Endothelial cell (in vitro differentiated cells): Measurements from ENCODE around the gene ELOA2. TPM values are rescaled to one million over a fixed set of nuclear protein-coding genes. Genes with fewer than 3 reads are reported as not detected.

ENCODE experiments used
- DNase-seq: peaks from one replicate; pipeline ENCODE4 v3.0.0; 2021; ENCODE audit warnings: low spot score
- H3K27ac Mint-ChIP-seq: one replicate; pipeline ENCODE4 v1.8.0; 2021; ENCODE audit warnings: mixed read lengths, inconsistent platforms; ENCODE audit not compliant: unreplicated experiment
- H3K27me3 Mint-ChIP-seq: one replicate; pipeline ENCODE4 v1.8.0; 2021; ENCODE audit warnings: mild to moderate bottlenecking, moderate library complexity, mixed read lengths, inconsistent platforms; ENCODE audit not compliant: unreplicated experiment
- H3K36me3 Mint-ChIP-seq: one replicate; pipeline ENCODE4 v1.8.0; 2021; ENCODE audit warnings: mild to moderate bottlenecking, low read depth, mixed read lengths, inconsistent platforms; ENCODE audit not compliant: unreplicated experiment
- H3K4me1 Mint-ChIP-seq: one replicate; pipeline ENCODE4 v1.8.0; 2021; ENCODE audit warnings: mild to moderate bottlenecking, mixed read lengths, inconsistent platforms; ENCODE audit not compliant: unreplicated experiment
- H3K4me3 Mint-ChIP-seq: one replicate; pipeline ENCODE4 v1.8.0; 2021; ENCODE audit warnings: mild to moderate bottlenecking, mixed read lengths, inconsistent platforms; ENCODE audit not compliant: unreplicated experiment
- H3K9me3 Mint-ChIP-seq: one replicate; pipeline ENCODE4 v1.8.0; 2021; ENCODE audit warnings: mixed read lengths, inconsistent platforms; ENCODE audit not compliant: unreplicated experiment
- CTCF ChIP-seq: fragments of 200-600 bp; sonication (generic); IDR thresholded peaks from one replicate; pipeline ENCODE4 v1.5.0; 2021; ENCODE audit warnings: antibody characterized with exemption; ENCODE audit not compliant: unreplicated experiment
- total RNA-seq: library from RNA; stranded (reverse); fragmentation: NEBNext Ultra II Directional; extraction: Animal tissue kit (Norgen Biotek cat#: 25700); gene quantifications from one replicate; pipeline ENCODE4 v1.2.1, GENCODE V29; 2021; ENCODE audit not compliant: unreplicated experiment

Gene ELOA2
- total RNA-seq, 1 donor from 2014 or later: not detected

- DNase-seq: no peak
- no peak for TF ChIP-seq CTCF
- Mint-ChIP-seq H3K4me1 (peaks cover 20% of the 10 kb centered on the region), H3K9me3 (no peaks in the 10 kb centered on the region), H3K27ac (no peak overlapping the region), H3K4me3 (no peak overlapping the region), H3K36me3 (peaks cover 6% of the 10 kb centered on the region), H3K27me3 (no peaks in the 10 kb centered on the region)
Measured at GRCh38 chr18:47067648-47068047, 32.2 kb upstream of the ELOA2 start.

DNA sequence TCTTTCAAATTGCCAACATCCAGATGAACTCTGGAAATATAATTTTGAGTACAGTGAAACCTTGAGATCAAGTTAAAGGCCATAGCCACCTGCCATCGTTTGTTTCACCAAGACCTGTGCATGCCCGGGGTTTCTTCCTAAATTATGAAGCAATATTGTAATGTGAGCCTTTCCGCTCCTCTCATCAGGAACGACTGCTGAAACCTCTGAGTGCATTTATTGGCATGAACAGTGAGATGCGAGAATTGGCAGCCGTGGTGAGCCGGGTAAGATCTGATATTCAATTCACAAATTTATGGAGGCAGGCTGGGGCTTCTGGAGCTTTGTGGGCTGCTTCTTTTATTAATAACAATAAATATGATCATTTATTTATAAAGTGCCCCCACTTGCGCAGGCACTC lies 27.7 kb upstream of the ELOA2 start:
- peaks cover 11% of the 10 kb centered on the region for H3K4me1 Mint-ChIP-seq
- H3K27me3 Mint-ChIP-seq: no peaks in the 10 kb centered on the region
- TF ChIP-seq CTCF: no peak
- no peak overlapping the region for H3K4me3 Mint-ChIP-seq
- no peaks in the 10 kb centered on the region for H3K9me3 Mint-ChIP-seq
- H3K27ac Mint-ChIP-seq: no peak overlapping the region
- no peak for DNase-seq
- peaks cover 6% of the 10 kb centered on the region for H3K36me3 Mint-ChIP-seq

- H3K9me3 Mint-ChIP-seq: no peaks in the 10 kb centered on the region
- H3K27me3 Mint-ChIP-seq: no peaks in the 10 kb centered on the region
- no peak overlapping the region for H3K27ac Mint-ChIP-seq
- peaks cover 11% of the 10 kb centered on the region for H3K4me1 Mint-ChIP-seq
- H3K36me3 Mint-ChIP-seq: peaks cover 6% of the 10 kb centered on the region
- TF ChIP-seq CTCF: no peak
- H3K4me3 Mint-ChIP-seq: no peak overlapping the region
- DNase-seq: no peak
Measured at GRCh38 chr18:47062471-47062870, 27.1 kb upstream of the ELOA2 start.

GRCh38 chr18:47054369-47054768 lies 18.9 kb upstream of the ELOA2 start:
- Mint-ChIP-seq H3K27ac (no peak overlapping the region), H3K27me3 (peaks cover 2% of the 10 kb centered on the region), H3K4me3 (no peak overlapping the region), H3K9me3 (no peaks in the 10 kb centered on the region), H3K36me3 (no peaks in the 10 kb centered on the region), H3K4me1 (no peaks in the 10 kb centered on the region)
- no peak for TF ChIP-seq CTCF
- DNase-seq: no peak

DNA sequence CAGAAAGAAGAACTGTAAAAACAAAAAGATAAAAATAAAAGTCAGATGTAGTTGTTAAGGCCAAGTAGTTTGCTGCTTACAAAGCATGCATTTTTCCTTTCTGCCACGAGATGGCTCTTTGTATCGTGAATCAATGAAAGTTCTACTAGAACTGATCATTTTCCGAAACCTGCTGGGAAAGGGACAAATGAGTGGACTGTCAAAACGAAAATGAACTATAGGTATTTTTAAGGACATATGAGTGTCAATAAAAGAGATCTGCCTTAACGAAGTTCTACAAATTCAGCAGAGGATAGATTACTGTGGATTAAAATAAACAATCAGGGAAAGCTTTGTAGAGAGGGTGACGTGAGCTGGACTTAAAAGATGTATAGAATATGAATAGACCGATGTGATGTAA lies 15.0 kb upstream of the ELOA2 start:
- peak; percentile 61 for TF ChIP-seq CTCF
- no peaks in the 10 kb centered on the region for H3K36me3 Mint-ChIP-seq
- H3K4me3 Mint-ChIP-seq: no peak overlapping the region
- H3K27ac Mint-ChIP-seq: no peak overlapping the region
- no peaks in the 10 kb centered on the region for H3K4me1 Mint-ChIP-seq
- DNase-seq: peak; percentile 29
- H3K27me3 Mint-ChIP-seq: peaks cover 2% of the 10 kb centered on the region
- no peaks in the 10 kb centered on the region for H3K9me3 Mint-ChIP-seq
